Measurements from ENCODE around the gene KCNF1.

DNA sequence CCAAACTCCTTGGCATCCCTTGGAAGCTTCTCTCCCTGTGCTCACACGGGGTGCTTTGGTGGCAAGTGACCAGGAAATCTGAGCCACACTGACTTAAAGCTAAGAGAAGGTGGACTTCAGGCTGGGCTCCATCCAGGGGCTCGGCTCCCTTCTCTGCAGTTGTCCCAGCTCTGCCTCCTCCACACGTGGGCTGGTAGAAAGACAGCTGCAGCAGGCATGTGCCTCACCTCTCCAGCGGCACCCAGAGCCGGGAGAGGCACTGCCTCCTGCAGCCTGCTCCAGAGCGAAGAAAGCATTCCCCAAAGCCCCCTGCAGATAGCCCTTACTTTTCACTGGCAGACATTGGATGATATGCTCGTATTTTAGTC lies 11.3 kb downstream of the KCNF1 start:
- TF ChIP-seq, protein P1, sequence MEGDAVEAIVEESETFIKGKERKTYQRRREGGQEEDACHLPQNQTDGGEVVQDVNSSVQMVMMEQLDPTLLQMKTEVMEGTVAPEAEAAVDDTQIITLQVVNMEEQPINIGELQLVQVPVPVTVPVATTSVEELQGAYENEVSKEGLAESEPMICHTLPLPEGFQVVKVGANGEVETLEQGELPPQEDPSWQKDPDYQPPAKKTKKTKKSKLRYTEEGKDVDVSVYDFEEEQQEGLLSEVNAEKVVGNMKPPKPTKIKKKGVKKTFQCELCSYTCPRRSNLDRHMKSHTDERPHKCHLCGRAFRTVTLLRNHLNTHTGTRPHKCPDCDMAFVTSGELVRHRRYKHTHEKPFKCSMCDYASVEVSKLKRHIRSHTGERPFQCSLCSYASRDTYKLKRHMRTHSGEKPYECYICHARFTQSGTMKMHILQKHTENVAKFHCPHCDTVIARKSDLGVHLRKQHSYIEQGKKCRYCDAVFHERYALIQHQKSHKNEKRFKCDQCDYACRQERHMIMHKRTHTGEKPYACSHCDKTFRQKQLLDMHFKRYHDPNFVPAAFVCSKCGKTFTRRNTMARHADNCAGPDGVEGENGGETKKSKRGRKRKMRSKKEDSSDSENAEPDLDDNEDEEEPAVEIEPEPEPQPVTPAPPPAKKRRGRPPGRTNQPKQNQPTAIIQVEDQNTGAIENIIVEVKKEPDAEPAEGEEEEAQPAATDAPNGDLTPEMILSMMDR (IDR thresholded peaks at IDR 0.05) = no peak
- TF ChIP-seq POLR2A (IDR thresholded peaks at IDR 0.05) = no peak
